Activated CD4-positive, alpha-beta T cell treated with anti-CD3 and anti-CD28 coated beads for 1 hour (primary cell): ENCODE results near the gene LTBP4.
A peak's percentile ranks its signal among the peaks of the same experiment; 100 is the strongest.
"Not testable (repeated sequence)": the region's sequence is repeated elsewhere in the genome, so short reads cannot be mapped to it uniquely, and the experiment has no call there.

ENCODE experiments used
- DNase-seq: peaks from one replicate; pipeline ENCODE4 v3.0.0-alpha.2; 2020

Gene LTBP4

DNA sequence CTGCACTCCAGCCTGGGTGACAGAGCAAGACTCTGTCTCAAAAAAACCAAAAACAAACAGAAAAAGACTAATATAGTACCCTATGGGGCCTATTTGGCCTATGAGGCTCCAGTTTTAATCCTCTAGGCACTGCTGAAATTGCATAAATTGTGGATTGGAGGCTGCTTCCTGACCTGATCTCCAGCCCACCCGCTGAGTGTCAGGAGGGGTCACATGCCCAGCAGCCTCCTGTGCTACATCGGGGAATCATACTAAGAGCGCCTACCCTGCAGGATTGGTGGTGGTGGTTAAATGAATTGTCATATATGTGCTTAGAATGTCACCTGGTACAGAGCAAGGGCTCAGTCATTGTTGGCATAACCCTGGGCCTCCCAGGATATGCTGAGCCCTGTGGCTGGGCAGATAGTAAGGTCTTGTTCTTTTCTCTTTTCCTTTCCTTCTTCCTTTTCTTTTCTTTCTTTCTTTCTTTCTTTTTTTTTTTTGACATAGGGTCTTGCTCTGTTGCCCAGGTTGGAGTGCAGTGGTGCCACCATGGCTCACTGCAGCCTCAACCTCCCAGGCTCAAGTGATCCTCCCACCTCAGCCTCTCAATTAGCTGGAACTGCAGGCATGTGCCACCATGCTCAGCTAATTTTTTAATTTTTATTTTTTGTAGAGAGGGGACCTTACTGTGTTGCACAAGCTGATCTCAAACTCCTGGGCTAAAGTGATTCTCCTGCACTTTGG lies 31.3 kb downstream of the LTBP4 start:
- no peak for DNase-seq

DNA sequence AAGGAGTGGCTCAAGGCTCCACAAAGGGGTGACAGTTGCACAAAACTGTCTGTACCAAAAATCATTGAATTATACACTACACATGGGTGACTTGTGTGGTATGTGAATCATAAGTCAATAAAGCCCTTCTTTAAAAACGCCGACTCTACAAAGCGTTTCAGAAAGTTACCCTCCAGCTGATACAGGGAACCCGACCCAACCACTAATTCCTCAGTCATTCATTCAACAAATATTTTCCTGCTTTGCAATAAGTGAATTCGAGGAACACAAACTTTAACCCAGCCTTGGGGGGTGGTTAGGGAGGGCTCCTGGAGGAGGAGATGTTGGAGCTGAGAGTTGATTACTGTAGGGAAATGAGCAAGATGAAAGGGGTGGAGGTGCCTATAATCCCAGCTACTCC lies 32.0 kb downstream of the LTBP4 start:
- DNase-seq, result no peak

- no peak for DNase-seq
Observed at GRCh38 chr19:40638327-40638726, 37.2 kb downstream of the LTBP4 start.

GRCh38 chr19:40639638-40639982 lies 38.4 kb downstream of the LTBP4 start:
- no peak for DNase-seq

GRCh38 chr19:40640744-40641143 lies 39.6 kb downstream of the LTBP4 start:
- no peak for DNase-seq

- DNase-seq, result no peak
Observed at GRCh38 chr19:40641281-40641680, 40.1 kb downstream of the LTBP4 start.

GRCh38 chr19:40642051-40642706 lies 41.0 kb downstream of the LTBP4 start:
- DNase-seq, result no peak

GRCh38 chr19:40642757-40643305 lies 41.7 kb downstream of the LTBP4 start:
- no peak for DNase-seq

GRCh38 chr19:40646743-40647254 lies 45.6 kb downstream of the LTBP4 start:
- DNase-seq, result no peak

DNA sequence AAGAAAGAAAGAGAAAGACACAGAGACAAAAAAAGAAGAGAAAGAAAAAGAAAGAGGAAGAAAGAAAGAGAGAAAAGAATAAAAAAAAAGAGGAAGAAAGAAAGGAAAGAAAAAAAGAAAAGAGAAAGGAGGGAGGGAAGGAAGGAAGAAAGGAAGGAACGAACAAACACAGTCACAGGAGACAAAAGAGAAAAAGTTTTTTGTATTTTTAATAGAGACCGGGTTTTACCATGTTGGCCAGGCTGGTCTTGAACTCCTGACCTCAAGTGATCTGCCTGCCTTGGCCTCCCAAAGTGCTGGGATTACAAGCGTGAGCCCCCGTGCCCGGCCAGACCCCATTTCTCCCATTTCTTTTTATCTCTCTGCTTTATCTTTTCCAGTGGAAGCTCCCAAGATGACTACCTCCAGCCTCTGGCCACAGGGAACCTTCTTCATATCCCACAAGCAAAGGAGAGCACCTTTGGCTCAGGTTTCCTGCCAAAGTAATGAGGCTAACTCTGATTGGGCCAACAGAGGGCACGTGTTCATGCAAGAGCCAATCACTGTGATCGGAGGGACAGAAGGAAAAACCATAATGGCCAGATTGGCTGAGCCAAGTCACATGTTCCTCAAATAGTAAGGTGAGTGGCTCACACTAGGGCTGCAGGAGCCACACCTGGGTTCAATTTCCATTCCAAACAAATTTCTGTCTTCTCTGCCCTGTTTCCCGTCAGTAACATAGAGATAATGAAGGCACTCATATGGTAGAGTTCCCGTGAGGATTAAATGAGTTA lies 48.9 kb downstream of the LTBP4 start:
- not testable (repeated sequence) for DNase-seq

GRCh38 chr19:40650749-40651305 lies 49.7 kb downstream of the LTBP4 start:
- no peak for DNase-seq

GRCh38 chr19:40652303-40652702 lies 51.1 kb downstream of the LTBP4 start:
- not testable (repeated sequence) for DNase-seq

DNA sequence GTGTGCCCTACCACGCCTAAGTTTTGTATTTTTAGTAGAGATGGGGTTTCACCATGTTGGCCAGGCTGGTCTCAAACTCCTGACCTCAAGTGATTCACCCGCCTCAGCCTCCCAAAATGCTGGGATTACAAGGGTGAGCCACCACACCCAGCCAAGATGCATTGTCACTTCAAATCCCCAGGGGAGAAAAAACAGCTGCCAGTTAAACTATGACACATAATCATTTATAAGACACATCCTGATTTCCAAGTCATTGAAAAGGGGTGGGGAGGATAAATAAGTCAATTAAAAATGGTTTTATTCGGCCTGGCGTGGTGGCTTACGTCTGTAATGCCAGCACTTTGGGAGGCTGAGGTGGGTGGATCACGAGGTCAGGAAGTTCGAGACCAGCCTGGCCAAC lies 54.5 kb downstream of the LTBP4 start:
- DNase-seq, result not testable (repeated sequence)

- no peak for DNase-seq
Observed at GRCh38 chr19:40658031-40658430, 56.9 kb downstream of the LTBP4 start.

DNA sequence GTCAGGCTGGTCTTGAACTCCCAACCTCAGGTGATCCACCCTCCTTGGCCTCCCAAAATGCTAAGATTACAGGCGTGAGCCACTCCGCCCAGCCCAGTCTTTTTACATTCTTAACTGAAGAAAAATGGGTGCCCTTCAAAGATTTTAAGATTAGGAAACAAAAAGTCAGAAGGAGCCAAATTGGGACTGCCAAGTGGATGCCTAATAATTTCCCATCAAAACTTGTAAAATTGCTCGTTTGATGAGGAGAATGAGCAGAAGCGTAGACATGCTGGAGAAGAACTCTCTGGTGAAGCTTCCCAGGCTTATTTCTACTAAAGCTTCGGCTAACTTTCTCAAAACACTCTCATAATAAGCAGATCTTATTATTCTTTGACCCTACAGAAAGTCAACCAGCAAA lies 57.9 kb downstream of the LTBP4 start:
- no peak for DNase-seq

GRCh38 chr19:40659566-40659965 lies 58.4 kb downstream of the LTBP4 start:
- no peak for DNase-seq

GRCh38 chr19:40661616-40662015 lies 60.4 kb downstream of the LTBP4 start:
- no peak for DNase-seq

GRCh38 chr19:40662925-40663694 lies 61.9 kb downstream of the LTBP4 start:
- peak; percentile 90 for DNase-seq

GRCh38 chr19:40663695-40664692 lies 62.8 kb downstream of the LTBP4 start:
- no peak for DNase-seq

DNA sequence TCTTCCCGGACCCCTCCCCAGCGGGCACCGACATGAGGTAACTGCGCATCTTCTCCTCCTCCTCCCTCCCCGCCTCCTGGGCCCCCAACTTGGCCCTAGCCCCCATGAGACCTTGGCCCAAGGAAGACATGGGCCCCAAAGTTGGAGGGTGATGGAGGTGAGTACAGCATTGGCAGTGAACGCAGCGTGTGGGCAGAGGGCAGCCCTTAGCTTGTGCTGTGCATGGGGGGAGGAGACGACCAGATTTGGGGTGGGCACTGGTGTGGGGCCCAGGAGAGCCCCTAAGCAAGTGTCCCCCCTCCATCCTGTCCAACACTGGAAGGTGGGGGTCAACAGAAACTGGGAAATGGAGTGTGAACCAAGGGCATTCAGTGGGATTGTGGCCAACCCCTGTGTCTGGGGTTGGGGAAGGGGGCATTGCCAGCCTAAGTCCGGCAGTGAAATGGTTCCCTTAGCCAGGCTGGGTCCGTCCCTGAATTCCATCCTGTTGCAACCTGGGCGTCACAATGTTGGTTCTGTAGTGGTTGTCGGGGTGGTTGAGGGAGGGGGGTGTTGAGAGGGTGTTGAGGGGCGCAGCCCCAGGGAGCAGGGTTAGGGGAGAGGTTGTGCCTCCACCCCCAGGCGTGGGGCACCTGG lies 65.8 kb downstream of the LTBP4 start:
- no peak for DNase-seq

- no peak for DNase-seq
Observed at GRCh38 chr19:40667602-40668001, 66.4 kb downstream of the LTBP4 start.
